TTC549 (cell line): ENCODE results near the gene REX1BD.

Experiments used
- FAIRE-seq: peaks from 2 replicates; lab custom pipeline; 2012; peaks lifted over from hg19 to GRCh38; lab: Jason Lieb, UNC

REX1BD gene

DNA sequence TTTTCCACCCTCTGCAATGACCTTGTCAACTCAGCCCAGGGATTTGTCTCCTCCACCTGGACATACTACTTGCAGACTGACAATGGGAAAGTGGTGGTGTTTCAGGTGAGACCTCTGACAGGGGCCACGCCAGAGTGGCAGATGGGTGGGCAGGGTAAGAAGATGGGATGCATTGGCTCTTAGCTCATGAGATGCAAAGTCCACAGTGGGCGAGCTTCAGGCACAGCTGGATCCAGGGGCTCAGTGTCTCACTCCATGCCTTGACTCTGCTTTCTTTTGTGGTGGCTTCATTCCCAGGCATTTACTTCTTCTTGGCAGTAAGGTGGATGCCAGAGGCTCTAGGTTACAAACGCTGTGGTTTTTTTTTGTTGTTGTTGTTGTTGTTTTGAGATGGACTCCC, 27.4 kb downstream of the REX1BD start:
- no peak for FAIRE-seq

DNA sequence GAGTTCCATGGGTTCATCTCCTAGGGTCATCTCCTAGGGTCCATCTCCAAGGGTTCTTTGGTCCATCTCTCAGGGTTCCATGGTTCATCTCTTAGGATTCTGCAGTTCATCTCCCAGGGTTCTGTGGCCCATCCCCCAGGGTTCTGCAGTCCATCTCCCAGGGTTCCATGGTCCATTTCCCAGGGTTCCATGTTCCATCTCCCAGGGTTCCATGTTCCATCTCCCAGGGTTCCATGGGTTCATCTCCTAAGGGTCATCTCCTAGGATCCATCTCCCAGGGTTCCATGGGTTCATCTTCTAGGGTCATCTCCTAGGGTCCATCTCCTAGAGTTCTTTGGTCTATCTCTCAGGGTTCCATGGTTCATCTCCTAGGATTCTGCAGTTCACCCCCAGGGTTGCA, 29.0 kb downstream of the REX1BD start:
- no peak for FAIRE-seq

- FAIRE-seq, result no peak
Observed at GRCh38 chr19:18618236-18618635, 29.6 kb downstream of the REX1BD start.

- FAIRE-seq, result no peak
Observed at GRCh38 chr19:18620311-18620710, 31.7 kb downstream of the REX1BD start.

- no peak for FAIRE-seq
Observed at GRCh38 chr19:18620902-18621301, 32.3 kb downstream of the REX1BD start.

DNA sequence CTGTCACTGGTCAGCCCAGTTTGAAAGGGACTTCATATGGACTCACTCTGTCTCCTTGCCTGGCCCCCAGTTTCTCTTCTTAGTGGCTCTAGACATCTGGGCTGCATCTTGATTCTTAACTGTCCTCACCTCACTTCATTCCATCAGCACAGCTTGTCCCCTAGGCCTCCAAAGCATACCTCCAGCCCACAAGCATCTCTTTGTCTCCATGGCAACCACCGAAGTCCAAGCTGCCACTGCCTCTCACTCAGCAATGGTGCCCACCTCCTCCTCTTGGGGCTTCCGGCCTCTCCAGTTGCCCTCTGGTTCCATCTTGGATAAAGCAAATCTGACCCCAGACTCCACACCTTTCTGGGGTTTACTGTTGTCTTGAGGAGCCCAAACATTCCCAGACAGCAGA, 38.3 kb downstream of the REX1BD start:
- no peak for FAIRE-seq

DNA sequence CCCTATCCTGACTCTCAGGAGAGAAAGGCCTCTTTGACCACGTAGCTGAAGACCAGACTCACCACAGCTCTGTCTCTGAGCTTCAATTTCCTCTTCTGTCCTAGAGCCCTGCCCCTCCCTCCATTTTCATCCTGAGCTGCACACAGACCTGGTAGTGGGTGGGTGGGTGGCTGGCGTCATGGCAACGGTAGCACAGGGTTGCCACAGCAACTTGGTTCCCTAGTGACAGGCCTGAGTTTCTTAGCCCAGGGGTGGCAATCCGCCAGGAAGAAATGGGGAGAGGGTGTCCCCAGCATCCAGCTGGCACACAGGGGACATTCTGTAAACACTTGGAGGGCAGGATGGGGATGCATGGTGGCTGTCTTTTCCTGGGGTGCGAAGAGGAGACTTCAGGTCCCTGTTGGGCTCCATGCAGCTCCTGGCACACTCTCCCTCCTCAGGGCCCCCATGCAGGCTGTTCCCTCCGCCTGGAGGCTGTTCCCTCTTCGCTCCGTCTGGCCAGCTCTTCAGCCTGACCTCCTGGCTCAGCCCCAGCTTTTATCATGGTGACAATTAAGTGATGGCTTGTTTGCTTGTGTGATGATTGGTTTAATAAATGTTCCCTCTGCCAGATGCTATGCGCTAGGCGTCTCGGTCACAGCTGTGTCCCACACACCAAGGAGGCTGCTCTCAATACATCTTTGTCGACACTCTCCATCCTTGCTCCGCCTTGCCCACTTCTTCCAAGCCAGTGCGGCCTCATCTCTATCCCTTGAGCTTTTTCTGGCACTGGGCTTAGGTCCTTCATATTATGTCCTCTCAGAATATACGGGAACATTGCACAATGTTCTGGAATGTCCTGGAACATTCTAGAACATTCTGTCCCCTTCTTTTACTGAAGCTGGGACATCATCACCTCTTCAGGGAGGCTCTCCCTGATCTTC, 40.8 kb downstream of the REX1BD start:
- FAIRE-seq, result no peak

- FAIRE-seq, result no peak
Observed at GRCh38 chr19:18633321-18633720, 44.7 kb downstream of the REX1BD start.

GRCh38 chr19:18634612-18635297, 46.2 kb downstream of the REX1BD start:
- no peak for FAIRE-seq

DNA sequence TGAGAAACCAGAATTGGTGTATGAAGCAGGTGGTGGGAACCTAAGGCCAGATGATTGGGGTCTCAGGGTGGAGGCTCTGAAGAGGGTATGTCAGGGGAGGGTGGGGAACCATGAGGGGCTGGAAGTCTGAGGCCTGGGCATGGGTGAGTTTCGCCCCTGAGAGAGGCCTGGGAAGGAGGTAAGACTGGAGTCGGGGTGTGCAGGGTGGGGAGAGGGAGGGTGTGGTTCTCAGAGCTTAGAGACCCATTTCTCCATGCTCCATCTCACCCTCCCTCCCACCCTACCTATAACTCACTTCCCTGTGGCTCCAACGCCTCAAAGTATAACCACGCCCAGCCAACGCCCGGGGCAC, 47.2 kb downstream of the REX1BD start:
- no peak for FAIRE-seq

GRCh38 chr19:18636183-18636968, 47.8 kb downstream of the REX1BD start:
- peak; percentile 68 for FAIRE-seq

- no peak for FAIRE-seq
Observed at GRCh38 chr19:18636969-18637629, 48.5 kb downstream of the REX1BD start, which contains the start of gene KLHL26. KLHL26 (plus strand) TSS chr19:18637028; CDS start chr19:18637055, 27 bp downstream.

DNA sequence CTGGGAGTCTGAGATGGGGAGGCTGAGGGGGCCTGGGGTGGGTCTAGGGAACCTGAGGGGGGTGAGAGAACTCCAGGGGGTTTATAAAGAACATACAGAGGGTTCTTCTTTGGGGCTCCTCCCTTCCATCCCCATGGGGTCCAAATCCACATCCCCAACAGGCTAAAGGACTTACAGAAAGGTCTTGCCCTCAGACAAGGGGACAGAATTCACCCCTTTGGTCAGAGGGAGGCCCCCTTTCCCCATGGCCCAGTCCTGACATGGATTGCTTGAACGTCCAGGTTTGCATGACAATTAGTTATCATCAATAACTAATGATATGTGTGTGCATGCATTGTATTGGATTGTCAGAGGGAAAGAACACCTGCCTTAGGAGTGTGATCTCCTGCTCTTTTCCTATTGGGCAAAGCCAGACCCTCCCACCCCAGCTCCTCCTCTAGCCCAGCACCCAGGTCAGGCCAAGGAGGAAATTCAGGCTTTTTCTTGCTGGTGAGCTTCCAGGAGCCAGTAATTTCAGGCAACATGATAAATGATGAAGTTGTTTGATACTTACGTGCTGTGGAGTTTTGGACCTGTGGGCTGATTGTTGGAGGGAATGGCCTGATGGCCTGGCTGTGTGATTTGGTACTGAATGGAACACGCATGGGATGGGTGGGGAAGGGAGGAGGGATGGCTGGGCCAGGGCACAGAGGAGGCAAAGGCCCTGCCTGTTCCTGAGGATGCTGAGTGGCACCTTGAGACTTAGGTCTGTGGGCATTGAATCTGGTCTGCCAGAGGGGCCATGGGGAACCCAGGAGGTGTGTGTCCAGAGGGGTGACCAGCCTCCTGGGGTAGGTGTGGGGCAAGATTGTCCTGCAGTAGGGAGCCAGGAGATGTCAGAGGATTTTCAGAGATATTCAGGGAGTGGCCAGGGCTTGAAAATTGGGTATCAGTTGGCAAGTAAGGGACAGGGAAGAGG, 49.4 kb downstream of the REX1BD start:
- FAIRE-seq, result no peak

GRCh38 chr19:18639706-18640243, 51.2 kb downstream of the REX1BD start:
- no peak for FAIRE-seq
